ENCODE measurements around the gene UTS2R.

GRCh38 chr17:82373731-82374625 is 2.4 kb downstream of the UTS2R start:
- no peak for TF ChIP-seq CTCF (IDR thresholded peaks at IDR 0.05; ENCODE audit: insufficient read depth, low read length)
- no peak for TF ChIP-seq GABPA (IDR thresholded peaks at IDR 0.05; ENCODE audit: low read depth)
- TF ChIP-seq POLR2AphosphoS5 (IDR thresholded peaks at IDR 0.05; ENCODE audit: low read depth) = no peak

All from HL-60 (cell line).